Epidermal melanocyte (primary cell): ENCODE results near the gene GNS.

ENCODE experiments used
- DNase-seq: peaks from one replicate; pipeline ENCODE4 v3.0.0; 2011; ENCODE audit warnings: low spot score; ENCODE audit not compliant: insufficient read length

GNS gene

GRCh38 chr12:64737539-64737938, 21.7 kb downstream of the GNS start:
- no peak for DNase-seq

DNA sequence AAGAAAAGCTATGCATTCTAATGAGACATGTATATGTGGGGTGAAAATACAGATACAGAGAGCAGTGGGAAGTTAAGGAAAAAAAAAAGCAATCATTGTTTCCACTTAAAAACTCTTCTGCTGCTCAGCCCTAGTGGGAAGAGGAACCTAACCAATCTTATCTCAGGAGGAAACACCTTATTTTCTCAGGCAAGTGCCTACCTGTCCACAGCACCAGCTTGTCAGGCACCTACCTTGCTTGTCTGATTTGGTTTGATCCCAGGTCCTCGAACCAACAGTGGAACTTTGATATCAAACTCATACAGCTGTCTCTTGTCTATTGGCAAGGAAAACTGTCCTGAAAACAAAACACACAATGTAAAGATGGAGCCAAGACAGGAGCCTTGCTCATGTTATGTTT, 22.4 kb downstream of the GNS start:
- no peak for DNase-seq

- DNase-seq = no peak
Observed at GRCh38 chr12:64735442-64735841, 23.8 kb downstream of the GNS start.

- DNase-seq = no peak
Observed at GRCh38 chr12:64733857-64734256, 25.3 kb downstream of the GNS start.

DNA sequence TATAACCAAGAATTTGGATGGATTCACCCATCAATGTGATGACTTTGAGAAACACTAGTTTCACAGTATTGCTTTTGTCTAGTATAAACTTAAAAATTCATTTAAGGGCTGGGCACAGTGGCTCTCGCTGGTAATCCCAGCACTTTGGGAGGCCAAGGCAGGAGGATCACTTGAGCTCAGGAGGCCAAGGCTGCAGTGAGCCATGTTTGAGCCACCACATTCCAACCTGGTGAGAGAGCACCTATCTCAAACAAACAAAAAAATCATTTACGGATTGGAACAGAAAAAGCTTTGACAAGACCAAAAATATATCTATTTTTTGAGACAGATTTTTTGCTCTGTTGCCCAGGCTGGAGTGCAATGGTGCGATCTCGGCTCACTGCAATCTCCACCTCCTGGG, 27.5 kb downstream of the GNS start:
- DNase-seq = no peak

DNA sequence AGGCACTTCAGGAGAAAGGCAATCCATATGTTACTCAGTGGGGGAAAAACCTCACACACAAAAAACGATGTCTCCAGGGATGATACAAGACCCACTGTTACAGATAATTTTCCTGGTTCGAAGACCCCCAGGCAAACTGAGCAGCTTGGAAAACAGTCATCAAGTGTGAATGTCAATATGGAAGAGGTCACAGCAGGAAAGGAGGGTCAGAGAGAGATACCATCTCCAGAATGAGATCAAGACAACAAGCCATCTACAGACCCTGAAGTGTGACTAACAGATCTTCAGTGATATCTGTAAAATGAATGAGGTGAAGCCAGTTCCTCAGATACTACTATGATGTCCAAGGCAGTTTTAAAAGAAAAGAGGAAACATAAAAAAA, 28.6 kb downstream of the GNS start:
- DNase-seq = no peak

GRCh38 chr12:64729909-64730587, 29.2 kb downstream of the GNS start:
- no peak for DNase-seq

- DNase-seq = no peak
Observed at GRCh38 chr12:64724201-64724745, 34.9 kb downstream of the GNS start.

DNA sequence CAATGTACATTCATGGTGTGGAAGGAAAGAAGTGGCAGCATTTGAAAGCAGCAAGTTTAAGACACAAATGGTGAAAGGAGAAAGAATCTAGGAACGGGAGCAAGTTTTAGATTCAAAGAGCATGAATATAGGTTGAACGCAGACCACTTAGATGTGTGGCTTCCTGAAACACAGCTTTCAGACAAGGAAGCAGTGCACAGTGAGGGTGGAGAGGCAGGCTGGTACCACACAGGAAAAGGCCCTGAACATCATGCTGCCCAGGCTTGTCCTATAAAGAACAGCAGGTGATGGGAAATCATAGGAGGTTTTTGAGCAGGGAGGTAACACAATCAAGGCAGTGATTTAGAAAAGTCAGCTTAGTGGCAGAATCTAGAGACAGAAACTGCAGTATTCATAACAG, 35.6 kb downstream of the GNS start:
- DNase-seq = no peak

DNA sequence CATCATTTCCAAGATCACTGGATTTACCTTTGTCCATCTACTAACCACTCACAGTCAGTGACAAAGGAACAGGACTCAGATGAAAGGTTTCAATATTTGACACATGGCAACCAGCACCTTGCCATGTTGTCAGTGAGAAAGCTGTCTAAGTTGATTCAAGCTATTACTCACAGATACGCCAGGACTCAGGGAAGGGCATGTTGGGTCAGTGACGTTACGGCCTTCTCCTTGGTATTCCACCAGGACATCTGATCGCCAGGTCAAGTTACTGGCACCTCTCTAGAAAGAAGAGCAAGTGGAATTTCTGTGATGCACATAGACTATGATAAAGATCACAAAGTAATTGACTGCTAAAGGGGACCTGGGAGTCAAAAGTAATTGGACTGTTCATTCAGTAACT, 36.4 kb downstream of the GNS start:
- DNase-seq = no peak

DNA sequence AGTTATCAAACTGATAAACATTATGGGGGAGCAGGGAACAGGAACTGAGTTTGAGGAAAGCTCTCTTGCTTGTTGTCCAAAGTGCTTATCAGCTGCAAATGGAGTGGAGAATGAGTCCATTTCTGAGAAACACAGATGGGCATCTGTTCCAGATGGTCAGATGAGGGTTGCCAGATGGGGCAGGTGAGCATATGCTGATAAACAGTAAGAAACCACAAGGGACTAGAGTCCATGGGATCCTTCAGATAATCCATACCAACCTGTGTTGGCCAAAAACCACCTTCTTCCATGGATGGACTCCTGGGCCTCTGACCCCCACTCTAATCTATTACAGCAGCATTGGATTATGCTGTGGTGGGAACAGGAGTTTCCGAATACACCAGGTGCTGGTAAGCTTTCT, 38.3 kb downstream of the GNS start:
- no peak for DNase-seq

GRCh38 chr12:64718649-64719048, 40.6 kb downstream of the GNS start:
- no peak for DNase-seq

- DNase-seq = no peak
Observed at GRCh38 chr12:64716839-64717455, 42.3 kb downstream of the GNS start.

- no peak for DNase-seq
Observed at GRCh38 chr12:64716371-64716770, 42.8 kb downstream of the GNS start.

DNA sequence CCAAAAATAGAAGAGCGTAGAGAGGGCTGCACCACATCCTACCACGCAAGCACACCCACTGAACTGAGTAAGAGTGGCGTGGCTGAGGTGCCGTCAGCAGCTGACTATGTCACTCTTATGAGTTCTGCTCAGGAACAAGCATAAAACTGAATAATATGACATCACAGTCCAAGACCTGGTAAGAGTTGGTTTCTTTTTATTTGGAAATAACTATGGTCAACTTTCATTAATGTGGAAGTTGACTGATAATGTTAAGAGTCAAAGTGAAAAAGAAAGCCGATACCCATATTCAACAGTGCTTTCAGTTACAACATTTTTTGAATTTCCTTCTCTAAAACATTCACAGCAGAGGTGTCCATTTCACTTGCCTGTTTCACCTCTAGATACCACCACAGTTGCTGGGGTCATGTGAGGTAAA, 44.6 kb downstream of the GNS start:
- DNase-seq = no peak

DNA sequence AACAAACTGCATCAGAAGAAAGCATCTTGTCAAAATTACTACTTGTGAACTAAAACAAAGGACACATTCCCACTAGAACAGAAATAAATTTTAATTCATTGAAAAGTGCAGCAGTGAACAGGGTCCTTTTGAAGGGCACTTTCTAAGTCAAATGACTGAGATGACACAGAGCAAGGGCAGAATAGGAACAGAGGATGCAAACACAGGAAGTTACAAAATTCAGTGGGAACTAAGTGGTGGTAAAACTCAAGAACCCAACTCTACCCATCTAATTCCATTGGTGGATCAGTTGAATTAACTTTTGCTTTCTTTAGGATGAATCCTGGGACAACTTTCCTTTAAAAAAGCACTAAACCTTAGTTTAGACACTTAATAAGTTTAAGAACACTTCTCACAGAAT, 45.8 kb downstream of the GNS start:
- DNase-seq = no peak

DNA sequence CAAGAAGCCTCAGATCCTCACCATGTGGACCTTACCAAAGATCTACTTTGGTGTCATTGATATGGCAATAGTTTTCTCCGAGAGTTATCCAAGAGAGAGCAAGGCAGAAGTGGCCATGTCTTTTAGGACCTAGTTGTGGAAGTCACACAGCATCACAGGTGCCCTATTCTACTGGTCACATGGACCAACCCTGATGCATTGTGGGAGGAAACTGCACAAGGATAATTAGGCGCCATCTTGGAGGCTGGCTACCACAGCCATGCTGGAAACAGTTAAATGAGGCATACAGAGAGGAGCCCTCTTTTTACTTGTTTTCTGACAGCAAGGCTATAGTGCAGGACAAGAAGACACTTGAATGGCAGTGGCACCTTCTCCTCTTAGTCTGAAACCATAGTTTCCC, 49.8 kb downstream of the GNS start:
- DNase-seq = no peak

DNA sequence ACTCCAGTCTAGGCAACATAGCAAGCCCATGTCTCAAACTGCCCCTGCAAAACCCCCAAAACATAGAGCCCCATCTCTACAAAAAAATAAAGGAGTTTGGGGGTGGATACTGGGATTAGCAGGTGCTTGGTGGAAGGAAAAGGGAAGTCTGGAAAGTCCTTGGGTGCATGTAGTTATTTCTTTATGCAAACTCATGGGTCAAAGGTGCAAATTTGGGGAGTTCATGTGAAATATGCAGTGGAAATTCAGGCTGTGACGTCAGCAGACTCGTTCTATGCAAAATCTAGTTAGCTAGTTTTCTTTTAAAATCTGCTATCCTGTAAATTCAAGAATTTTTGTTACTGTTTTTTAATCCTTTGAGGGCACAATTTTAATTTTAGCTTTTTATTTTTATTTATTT, 51.3 kb downstream of the GNS start:
- no peak for DNase-seq

DNA sequence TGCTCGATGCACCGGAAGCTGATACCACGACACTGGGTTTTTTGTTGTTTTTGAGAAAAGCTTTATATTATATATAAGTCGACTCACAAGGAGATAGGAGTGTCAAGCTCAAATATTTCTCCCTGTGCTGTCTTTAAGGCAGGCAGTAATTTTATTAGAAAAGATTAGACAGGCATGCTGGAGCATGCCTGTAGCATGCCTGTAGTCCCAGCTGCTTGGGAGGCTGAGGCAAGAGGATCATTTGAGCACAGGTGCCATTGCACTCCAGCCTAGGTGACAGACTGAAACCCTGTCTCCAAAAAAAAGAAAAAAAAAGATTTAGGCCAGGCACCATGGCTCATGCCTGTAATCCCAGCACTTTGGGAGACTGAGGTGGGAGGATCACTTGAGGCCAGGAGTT, 51.8 kb downstream of the GNS start:
- no peak for DNase-seq

- no peak for DNase-seq
Observed at GRCh38 chr12:64706857-64707256, 52.3 kb downstream of the GNS start.

DNA sequence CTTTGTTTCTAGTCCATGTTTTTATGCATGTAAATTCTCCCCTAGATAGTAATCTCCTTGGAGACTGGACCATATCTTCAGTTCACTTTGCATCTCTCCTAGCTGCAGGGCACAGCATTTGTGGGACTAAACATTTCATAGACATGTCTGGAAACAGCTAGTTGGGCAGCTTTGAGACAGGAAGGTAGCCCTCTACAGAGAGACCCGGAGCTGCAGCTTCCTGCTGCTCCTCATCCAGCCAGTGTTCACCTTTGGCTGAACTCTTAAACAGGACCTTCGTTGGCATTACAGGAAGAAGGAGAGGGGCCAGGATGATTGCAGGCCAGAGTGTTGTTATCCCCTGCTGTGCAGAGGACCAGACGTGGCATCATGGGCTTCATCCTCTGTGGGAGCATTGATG, 52.9 kb downstream of the GNS start:
- DNase-seq = no peak

GRCh38 chr12:64701283-64701682, 57.9 kb downstream of the GNS start:
- DNase-seq = no peak

GRCh38 chr12:64700532-64700931, 58.7 kb downstream of the GNS start:
- DNase-seq = no peak
